Left ventricle myocardium inferior (tissue), 1 donor: Measurements from ENCODE around the gene RGS6. TPM values are rescaled to one million over a fixed set of nuclear protein-coding genes. Genes with fewer than 3 reads are reported as not detected.

Experiments
- DNase-seq: peaks from one replicate; pipeline ENCODE4 v3.0.0-alpha.2; 2020
- H3K27ac ChIP-seq: fragments of 200-600 bp; replicated peaks from 2 replicates; pipeline ENCODE4 v1.8.0; 2021
- H3K27me3 ChIP-seq: fragments of 200-600 bp; 2 replicates; pipeline ENCODE4 v1.8.0; 2021; ENCODE audit warnings: low read depth
- H3K36me3 ChIP-seq: fragments of 200-600 bp; 2 replicates; pipeline ENCODE4 v1.8.0; 2021
- H3K4me1 ChIP-seq: fragments of 200-600 bp; 2 replicates; pipeline ENCODE4 v1.8.0; 2021
- H3K4me3 ChIP-seq: fragments of 200-600 bp; 2 replicates; pipeline ENCODE4 v1.8.0; 2021; ENCODE audit warnings: mild to moderate bottlenecking, moderate library complexity
- H3K9me3 ChIP-seq: fragments of 200-600 bp; replicated peaks from 2 replicates; pipeline ENCODE4 v1.8.0; 2021
- CTCF ChIP-seq: fragments of 200-600 bp; IDR thresholded peaks from 2 replicates; pipeline ENCODE4 v1.8.0; 2021; ENCODE audit warnings: antibody characterized with exemption, mild to moderate bottlenecking, borderline replicate concordance
- intact Hi-C: fragments of 100-400 bp; cut with micrococcal nuclease; formaldehyde crosslinking; loops from one replicate; pipeline ENCODE4 v1.11.0; 2022
- total RNA-seq: library from RNA; stranded (reverse); fragmentation: NEBNext Ultra II Directional; extraction: Animal tissue kit (Norgen Biotek cat#: 25700); gene quantifications from one replicate; pipeline ENCODE4 v1.2.1, GENCODE V29; 2021
- donor health status: DM: no; HTN: yes; CAD: no; lungs with severe emphysema.

The RGS6 gene
- total RNA-seq, 1 donor from 2014 or later: 23.0 TPM

DNA sequence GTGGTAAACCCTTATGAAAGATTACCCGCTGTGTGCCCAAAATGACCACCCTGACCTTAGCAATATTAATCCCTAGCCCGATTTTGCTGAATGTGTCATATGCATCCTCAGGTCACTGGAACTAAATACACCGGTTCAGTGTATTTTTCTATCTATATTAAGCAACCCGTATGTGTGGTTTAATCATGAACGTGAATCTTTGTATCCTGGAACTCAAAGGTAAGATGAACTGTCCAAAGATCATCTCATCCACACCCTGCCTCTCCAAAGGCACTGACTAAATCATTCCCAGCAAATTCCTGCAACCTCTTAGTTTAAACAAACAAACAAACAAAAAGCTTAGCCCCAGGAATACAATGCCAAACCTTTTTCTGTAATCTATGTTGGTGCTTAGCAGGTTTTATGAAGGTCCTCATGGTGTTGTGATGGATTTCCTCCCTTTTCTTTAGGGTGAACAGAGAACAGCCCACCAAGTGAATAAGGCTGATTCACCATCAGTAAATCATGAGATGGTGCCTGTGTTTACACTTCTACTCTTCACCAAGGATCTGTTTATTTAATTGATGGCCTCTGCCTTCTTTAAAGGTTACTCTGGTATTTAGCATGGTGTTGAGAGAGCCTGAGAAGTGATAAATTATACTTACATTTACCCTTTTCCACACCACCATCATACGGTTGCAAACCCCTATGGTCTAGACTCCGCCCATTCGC, 663.1 kb downstream of the RGS6 start:
- Histone ChIP-seq H3K9me3 (no peaks in the 10 kb centered on the region), H3K36me3 (no peaks in the 10 kb centered on the region), H3K4me1 (no peaks in the 10 kb centered on the region), H3K27ac (no peak overlapping the region), H3K4me3 (no peak overlapping the region), H3K27me3 (no peaks in the 10 kb centered on the region)
- intact Hi-C loops: no loop called here
- no peak for DNase-seq
- no peak for TF ChIP-seq CTCF

DNA sequence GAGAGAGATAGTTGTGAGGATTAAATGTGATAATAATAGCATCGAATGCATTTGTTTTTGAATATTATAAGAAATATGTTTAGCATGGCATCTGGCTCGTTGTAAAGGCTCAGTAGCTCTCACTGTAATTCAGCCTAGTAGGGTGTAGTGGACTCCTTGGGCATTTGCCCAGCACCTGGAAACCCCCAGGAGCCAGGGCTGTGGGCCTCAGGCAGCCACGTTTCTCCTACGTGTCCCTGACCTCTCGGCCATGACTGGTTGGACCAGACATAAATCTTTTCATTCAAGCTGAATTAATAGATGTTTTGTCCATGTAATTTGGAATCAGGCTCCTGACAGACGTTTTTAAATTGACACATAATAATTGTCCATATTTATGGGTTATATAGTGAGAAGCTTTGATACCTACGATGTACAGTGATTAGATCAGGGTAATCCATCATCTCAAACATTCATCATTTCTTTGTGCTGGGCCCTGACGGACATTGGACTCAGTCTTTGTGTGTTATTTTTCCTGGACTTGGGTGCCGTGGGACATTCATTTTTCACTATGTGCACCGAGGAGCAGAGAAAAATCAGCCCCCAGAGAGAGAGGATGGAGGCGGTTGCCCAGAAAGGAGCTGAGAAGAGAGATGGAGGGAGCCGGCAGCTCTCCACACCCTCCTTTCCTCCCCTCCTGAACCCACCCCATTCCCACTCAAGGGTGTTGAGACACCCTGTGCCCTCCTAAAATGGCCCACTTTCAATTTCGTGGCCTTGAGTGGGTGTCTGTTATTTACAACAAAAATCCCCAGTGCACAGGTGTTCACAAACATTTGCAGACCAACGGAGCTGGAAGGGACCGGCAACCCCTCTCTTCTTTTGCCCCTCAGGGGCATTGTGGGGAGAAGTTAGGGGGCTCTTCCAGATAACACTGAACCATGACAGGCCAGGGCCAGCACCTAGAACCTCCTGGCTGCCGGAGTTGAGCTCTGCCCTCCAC, 665.3 kb downstream of the RGS6 start:
- Histone ChIP-seq H3K9me3 (no peaks in the 10 kb centered on the region), H3K27ac (no peak overlapping the region), H3K4me1 (no peaks in the 10 kb centered on the region), H3K4me3 (no peak overlapping the region), H3K36me3 (no peaks in the 10 kb centered on the region), H3K27me3 (no peaks in the 10 kb centered on the region)
- TF ChIP-seq CTCF: no peak
- intact Hi-C loops: no loop called here
- DNase-seq: no peak

DNA sequence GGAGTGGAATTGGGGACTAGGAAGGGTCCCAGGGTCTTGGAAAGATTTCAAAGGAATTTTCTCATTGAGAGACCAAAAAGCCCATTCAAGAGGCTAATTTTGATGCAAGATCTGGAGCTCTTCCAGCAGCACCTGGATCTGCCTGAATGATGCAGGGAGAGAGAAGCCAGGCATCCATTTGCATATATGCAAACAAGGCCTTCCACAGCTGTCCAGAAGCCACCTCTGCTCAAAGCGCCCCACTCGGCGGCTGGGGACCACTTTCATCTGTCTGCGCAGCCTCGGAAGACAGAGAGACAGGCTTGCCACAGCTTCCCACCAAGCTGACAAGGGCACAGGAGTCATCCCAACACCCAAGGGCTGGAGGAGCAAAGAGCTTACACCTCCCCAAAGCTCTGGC, 666.1 kb downstream of the RGS6 start:
- no peak for TF ChIP-seq CTCF
- H3K4me3 ChIP-seq: no peak overlapping the region

GRCh38 chr14:72599579-72600470, 667.6 kb downstream of the RGS6 start:
- Histone ChIP-seq H3K9me3 (no peaks in the 10 kb centered on the region), H3K36me3 (no peaks in the 10 kb centered on the region), H3K27ac (no peak overlapping the region), H3K4me1 (no peaks in the 10 kb centered on the region), H3K4me3 (no peak overlapping the region), H3K27me3 (no peaks in the 10 kb centered on the region)
- no peak for DNase-seq
- intact Hi-C loops: no loop called here
- TF ChIP-seq CTCF: no peak

More for the DNA sequence above, 666.1 kb downstream of the RGS6 start:
- DNase-seq: no peak
- no peaks in the 10 kb centered on the region for H3K27me3 ChIP-seq
- H3K27ac ChIP-seq: no peak overlapping the region
- no peaks in the 10 kb centered on the region for H3K4me1 ChIP-seq
- H3K36me3 ChIP-seq: no peaks in the 10 kb centered on the region
- H3K9me3 ChIP-seq: no peaks in the 10 kb centered on the region
- intact Hi-C loops: no loop called here
